ENCODE data around the gene SYNPO2L. TPM values are rescaled to one million over a fixed set of nuclear protein-coding genes. Genes with fewer than 3 reads are reported as not detected.

Gene SYNPO2L
- total RNA-seq, 1 experiment from 2014 or later = 0.22 TPM

DNA sequence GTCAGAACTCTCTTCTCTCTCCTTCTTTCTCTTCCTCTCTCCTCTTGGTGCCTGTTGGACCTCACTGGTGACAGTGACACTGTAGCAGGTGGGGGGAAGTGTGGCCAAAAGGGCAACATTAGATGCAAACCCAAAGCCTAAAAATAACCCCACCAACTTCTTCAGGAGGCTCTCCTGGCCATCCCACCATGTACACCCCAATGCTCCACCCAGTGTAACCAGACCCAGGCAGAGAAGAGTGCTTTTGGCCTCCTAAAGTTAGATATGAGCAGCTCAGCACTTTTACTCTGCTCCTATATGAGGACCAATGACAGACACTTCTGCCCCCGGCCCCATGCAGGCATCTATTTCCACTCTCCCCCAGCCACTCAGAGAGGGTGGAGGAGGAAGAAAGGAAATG is 20.0 kb downstream of the SYNPO2L start:
- TF ChIP-seq ZNF423 (CRISPR knock-in tag; IDR thresholded peaks at IDR 0.05) (no peak), OVOL2 (CRISPR knock-in tag; IDR thresholded peaks at IDR 0.05; ENCODE audit: borderline replicate concordance) (no peak), ZNF317 (CRISPR knock-in tag; IDR thresholded peaks at IDR 0.05; ENCODE audit: borderline replicate concordance, low read depth) (no peak), ZNF396 (CRISPR knock-in tag; IDR thresholded peaks at IDR 0.05; ENCODE audit: borderline replicate concordance) (no peak), ZNF121 (CRISPR knock-in tag; IDR thresholded peaks at IDR 0.05) (no peak), ZNF416 (CRISPR knock-in tag; IDR thresholded peaks at IDR 0.05) (no peak)
- TF ChIP-seq, protein P1, sequence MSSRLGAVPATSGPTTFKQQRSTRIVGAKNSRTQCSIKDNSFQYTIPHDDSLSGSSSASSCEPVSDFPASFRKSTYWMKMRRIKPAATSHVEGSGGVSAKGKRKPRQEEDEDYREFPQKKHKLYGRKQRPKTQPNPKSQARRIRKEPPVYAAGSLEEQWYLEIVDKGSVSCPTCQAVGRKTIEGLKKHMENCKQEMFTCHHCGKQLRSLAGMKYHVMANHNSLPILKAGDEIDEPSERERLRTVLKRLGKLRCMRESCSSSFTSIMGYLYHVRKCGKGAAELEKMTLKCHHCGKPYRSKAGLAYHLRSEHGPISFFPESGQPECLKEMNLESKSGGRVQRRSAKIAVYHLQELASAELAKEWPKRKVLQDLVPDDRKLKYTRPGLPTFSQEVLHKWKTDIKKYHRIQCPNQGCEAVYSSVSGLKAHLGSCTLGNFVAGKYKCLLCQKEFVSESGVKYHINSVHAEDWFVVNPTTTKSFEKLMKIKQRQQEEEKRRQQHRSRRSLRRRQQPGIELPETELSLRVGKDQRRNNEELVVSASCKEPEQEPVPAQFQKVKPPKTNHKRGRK (CRISPR knock-in tag; IDR thresholded peaks at IDR 0.05; ENCODE audit: borderline replicate concordance) = no peak
- TF ChIP-seq, protein P2, sequence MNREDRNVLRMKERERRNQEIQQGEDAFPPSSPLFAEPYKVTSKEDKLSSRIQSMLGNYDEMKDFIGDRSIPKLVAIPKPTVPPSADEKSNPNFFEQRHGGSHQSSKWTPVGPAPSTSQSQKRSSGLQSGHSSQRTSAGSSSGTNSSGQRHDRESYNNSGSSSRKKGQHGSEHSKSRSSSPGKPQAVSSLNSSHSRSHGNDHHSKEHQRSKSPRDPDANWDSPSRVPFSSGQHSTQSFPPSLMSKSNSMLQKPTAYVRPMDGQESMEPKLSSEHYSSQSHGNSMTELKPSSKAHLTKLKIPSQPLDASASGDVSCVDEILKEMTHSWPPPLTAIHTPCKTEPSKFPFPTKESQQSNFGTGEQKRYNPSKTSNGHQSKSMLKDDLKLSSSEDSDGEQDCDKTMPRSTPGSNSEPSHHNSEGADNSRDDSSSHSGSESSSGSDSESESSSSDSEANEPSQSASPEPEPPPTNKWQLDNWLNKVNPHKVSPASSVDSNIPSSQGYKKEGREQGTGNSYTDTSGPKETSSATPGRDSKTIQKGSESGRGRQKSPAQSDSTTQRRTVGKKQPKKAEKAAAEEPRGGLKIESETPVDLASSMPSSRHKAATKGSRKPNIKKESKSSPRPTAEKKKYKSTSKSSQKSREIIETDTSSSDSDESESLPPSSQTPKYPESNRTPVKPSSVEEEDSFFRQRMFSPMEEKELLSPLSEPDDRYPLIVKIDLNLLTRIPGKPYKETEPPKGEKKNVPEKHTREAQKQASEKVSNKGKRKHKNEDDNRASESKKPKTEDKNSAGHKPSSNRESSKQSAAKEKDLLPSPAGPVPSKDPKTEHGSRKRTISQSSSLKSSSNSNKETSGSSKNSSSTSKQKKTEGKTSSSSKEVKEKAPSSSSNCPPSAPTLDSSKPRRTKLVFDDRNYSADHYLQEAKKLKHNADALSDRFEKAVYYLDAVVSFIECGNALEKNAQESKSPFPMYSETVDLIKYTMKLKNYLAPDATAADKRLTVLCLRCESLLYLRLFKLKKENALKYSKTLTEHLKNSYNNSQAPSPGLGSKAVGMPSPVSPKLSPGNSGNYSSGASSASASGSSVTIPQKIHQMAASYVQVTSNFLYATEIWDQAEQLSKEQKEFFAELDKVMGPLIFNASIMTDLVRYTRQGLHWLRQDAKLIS (CRISPR knock-in tag; IDR thresholded peaks at IDR 0.05; ENCODE audit: borderline replicate concordance) = no peak
- TF ChIP-seq, protein P3, sequence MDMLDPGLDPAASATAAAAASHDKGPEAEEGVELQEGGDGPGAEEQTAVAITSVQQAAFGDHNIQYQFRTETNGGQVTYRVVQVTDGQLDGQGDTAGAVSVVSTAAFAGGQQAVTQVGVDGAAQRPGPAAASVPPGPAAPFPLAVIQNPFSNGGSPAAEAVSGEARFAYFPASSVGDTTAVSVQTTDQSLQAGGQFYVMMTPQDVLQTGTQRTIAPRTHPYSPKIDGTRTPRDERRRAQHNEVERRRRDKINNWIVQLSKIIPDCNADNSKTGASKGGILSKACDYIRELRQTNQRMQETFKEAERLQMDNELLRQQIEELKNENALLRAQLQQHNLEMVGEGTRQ (CRISPR knock-in tag; IDR thresholded peaks at IDR 0.05) = no peak
- TF ChIP-seq, protein P4, sequence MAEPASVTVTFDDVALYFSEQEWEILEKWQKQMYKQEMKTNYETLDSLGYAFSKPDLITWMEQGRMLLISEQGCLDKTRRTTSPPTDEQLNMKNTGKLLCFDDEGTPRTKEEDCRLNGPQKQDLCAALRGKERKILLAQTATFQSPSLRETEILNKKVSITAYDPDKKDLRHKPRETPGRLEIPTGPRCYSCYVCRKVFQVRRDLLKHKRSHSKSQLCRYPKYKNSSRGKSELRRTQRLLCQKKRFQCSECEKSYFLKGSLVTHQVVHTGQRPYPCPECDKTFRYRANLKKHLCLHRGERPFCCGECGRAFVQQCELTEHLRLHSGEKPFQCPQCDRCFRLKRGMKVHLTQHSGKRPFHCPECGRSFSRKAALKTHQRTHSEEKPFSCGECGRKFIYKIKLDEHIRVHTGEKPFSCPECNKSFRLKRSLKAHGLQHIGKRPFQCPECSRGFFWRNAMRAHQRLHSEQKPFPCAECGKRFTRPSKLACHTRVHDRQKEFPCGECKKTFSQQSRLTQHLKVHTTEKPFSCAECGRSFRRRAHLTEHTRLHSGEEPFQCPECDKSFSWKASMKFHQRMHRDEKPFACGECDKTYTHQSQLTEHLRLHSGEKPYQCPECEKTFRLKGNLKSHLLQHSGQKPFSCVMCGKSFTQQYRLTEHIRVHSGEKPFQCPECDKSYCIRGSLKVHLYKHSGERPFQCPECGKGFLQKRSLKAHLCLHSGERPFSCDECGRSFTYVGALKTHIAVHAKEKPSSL (CRISPR knock-in tag; conservative IDR thresholded peaks at IDR 0.05) = no peak
- TF ChIP-seq, protein P5, sequence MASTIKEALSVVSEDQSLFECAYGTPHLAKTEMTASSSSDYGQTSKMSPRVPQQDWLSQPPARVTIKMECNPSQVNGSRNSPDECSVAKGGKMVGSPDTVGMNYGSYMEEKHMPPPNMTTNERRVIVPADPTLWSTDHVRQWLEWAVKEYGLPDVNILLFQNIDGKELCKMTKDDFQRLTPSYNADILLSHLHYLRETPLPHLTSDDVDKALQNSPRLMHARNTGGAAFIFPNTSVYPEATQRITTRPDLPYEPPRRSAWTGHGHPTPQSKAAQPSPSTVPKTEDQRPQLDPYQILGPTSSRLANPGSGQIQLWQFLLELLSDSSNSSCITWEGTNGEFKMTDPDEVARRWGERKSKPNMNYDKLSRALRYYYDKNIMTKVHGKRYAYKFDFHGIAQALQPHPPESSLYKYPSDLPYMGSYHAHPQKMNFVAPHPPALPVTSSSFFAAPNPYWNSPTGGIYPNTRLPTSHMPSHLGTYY (CRISPR knock-in tag; IDR thresholded peaks at IDR 0.05) = no peak
- DNase-seq (ENCODE audit: low spot score) (no peak), ATAC-seq (no peak)
- ChIA-PET POLR2A (interaction anchor here (1.7 kb wide), 1 partner anchor 10 kb away, joined by 4 read pairs; no protein-coding TSS in a partner anchor), CTCF (no interaction called here)
- no peaks in the 10 kb centered on the region for H3K36me3 Mint-ChIP-seq
- H3K27me3 Mint-ChIP-seq (ENCODE audit: low read depth) = no peaks in the 10 kb centered on the region; the same call in 1 of the 2 replicates
- H3K4me1 Mint-ChIP-seq = peaks cover 10% of the 10 kb centered on the region
- no peaks in the 10 kb centered on the region for H3K9me3 Mint-ChIP-seq
- H3K4me3 Mint-ChIP-seq = no peak overlapping the region
- no peak overlapping the region for H3K27ac Mint-ChIP-seq

DNA sequence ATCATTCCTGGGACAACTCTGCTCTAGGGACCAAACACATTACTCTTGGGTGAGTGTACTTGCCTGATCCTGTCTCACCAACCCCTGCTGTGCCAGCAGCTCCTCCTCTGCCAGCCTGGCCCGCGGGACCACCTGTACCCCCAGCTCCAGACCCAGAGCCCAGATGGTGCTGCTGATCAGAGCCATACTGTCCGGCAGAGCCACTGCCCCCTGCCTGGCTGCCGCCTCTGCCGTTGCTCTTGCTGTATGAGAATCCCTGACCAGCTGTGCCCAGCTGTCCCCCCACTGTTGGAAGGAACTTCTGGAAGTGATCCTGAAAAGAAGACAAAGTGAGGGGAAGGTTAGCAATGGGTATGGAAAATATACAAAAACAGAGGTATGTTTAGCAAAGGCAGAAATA is 21.4 kb downstream of the SYNPO2L start:
- CTCF ChIA-PET = no interaction called here
- TF ChIP-seq NFE2L1 (CRISPR knock-in tag; IDR thresholded peaks at IDR 0.05) (no peak), ZNF416 (CRISPR knock-in tag; IDR thresholded peaks at IDR 0.05) (no peak), E2F1 (CRISPR knock-in tag; IDR thresholded peaks at IDR 0.05) (no peak), ZNF138 (CRISPR knock-in tag; conservative IDR thresholded peaks at IDR 0.05) (no peak), FOXJ3 (CRISPR knock-in tag; IDR thresholded peaks at IDR 0.05; ENCODE audit: borderline replicate concordance) (no peak), TP53 (CRISPR knock-in tag; IDR thresholded peaks at IDR 0.05) (no peak), NFATC4 (CRISPR knock-in tag; IDR thresholded peaks at IDR 0.05) (no peak), CBFB (CRISPR knock-in tag; IDR thresholded peaks at IDR 0.05; ENCODE audit: low read depth) (no peak), NR3C1 (CRISPR knock-in tag; conservative IDR thresholded peaks at IDR 0.05; ENCODE audit: low read depth) (no peak)
- TF ChIP-seq, protein P6, sequence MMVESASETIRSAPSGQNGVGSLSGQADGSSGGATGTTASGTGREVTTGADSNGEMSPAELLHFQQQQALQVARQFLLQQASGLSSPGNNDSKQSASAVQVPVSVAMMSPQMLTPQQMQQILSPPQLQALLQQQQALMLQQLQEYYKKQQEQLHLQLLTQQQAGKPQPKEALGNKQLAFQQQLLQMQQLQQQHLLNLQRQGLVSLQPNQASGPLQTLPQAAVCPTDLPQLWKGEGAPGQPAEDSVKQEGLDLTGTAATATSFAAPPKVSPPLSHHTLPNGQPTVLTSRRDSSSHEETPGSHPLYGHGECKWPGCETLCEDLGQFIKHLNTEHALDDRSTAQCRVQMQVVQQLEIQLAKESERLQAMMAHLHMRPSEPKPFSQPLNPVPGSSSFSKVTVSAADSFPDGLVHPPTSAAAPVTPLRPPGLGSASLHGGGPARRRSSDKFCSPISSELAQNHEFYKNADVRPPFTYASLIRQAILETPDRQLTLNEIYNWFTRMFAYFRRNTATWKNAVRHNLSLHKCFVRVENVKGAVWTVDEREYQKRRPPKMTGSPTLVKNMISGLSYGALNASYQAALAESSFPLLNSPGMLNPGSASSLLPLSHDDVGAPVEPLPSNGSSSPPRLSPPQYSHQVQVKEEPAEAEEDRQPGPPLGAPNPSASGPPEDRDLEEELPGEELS (CRISPR knock-in tag; IDR thresholded peaks at IDR 0.05) = no peak
- TF ChIP-seq, protein P3 (CRISPR knock-in tag; IDR thresholded peaks at IDR 0.05) = no peak

More for the DNA sequence above, 21.4 kb downstream of the SYNPO2L start:
- ATAC-seq (no peak), DNase-seq (ENCODE audit: low spot score) (no peak)
- no peak overlapping the region for H3K4me3 Mint-ChIP-seq
- H3K27ac Mint-ChIP-seq = no peak overlapping the region
- peaks cover 10% of the 10 kb centered on the region for H3K4me1 Mint-ChIP-seq
- POLR2A ChIA-PET = no interaction called here
- no peaks in the 10 kb centered on the region; the same call in 1 of the 2 replicates for H3K27me3 Mint-ChIP-seq (ENCODE audit: low read depth)
- H3K36me3 Mint-ChIP-seq = no peaks in the 10 kb centered on the region
- no peaks in the 10 kb centered on the region for H3K9me3 Mint-ChIP-seq

Measured in WTC11 (cell line).